WTC11 (cell line): Measurements from ENCODE around the gene SNRPA. TPM values are rescaled to one million over a fixed set of nuclear protein-coding genes. Genes with fewer than 3 reads are reported as not detected.
"Not testable (repeated sequence)": the region's sequence is repeated elsewhere in the genome, so short reads cannot be mapped to it uniquely, and the experiment has no call there.

ENCODE experiments used
- ATAC-seq: fragments of 200-7000 bp; cut with Tn5 transposase; 2 replicates; pipeline ENCODE4 v1.10.0; 2021; ENCODE audit warnings: mild to moderate bottlenecking, moderate library complexity
- CTCF ChIA-PET: fragments of 300-600 bp; sonication (Branson Sonifier 250); formaldehyde crosslinking; loops from one replicate; lab custom pipeline; 2021; ENCODE audit warnings: antibody characterized with exemption; lab: Charles Lee
- POLR2A ChIA-PET: fragments of 350-600 bp; sonication (Branson Sonifier 250); formaldehyde crosslinking; loops from one replicate; lab custom pipeline; 2021; ENCODE audit warnings: antibody characterized with exemption; lab: Charles Lee
- DNase-seq: peaks from one replicate; pipeline ENCODE4 v3.0.0; 2021; ENCODE audit warnings: low spot score
- H3K27ac Mint-ChIP-seq: 2 replicates; pipeline ENCODE4 v1.8.0; 2021; ENCODE audit warnings: mixed read lengths
- H3K27me3 Mint-ChIP-seq: 2 replicates; pipeline ENCODE4 v1.8.0; 2021; ENCODE audit warnings: low read depth, mild to moderate bottlenecking, moderate library complexity, mixed read lengths
- H3K36me3 Mint-ChIP-seq: 2 replicates; pipeline ENCODE4 v1.8.0; 2021; ENCODE audit warnings: mixed read lengths
- H3K4me1 Mint-ChIP-seq: 2 replicates; pipeline ENCODE4 v1.8.0; 2022; ENCODE audit warnings: mixed read lengths
- H3K4me3 Mint-ChIP-seq: 2 replicates; pipeline ENCODE4 v1.8.0; 2021; ENCODE audit warnings: mild to moderate bottlenecking, moderate library complexity, mixed read lengths
- H3K9me3 Mint-ChIP-seq: 2 replicates; pipeline ENCODE4 v1.8.0; 2021; ENCODE audit warnings: mixed read lengths
- AFF4 ChIP-seq: sonication (generic); formaldehyde crosslinking; IDR thresholded peaks from 2 replicates; pipeline ENCODE4 v1.8.1; 2023; ENCODE audit warnings: mild to moderate bottlenecking, missing genetic modification reagents, borderline replicate concordance
- CTCF ChIP-seq: fragments of 200-600 bp; IDR thresholded peaks from 2 replicates; pipeline ENCODE4 v1.8.0; 2022; ENCODE audit warnings: antibody characterized with exemption
- ESRRA ChIP-seq: sonication (generic); formaldehyde crosslinking; IDR thresholded peaks from 2 replicates; pipeline ENCODE4 v1.8.1; 2022; ENCODE audit warnings: mild to moderate bottlenecking, missing genetic modification reagents, borderline replicate concordance
- FOXP1 ChIP-seq: sonication (generic); formaldehyde crosslinking; IDR thresholded peaks from 2 replicates; pipeline ENCODE4 v1.8.0; 2022; ENCODE audit warnings: missing genetic modification reagents, mild to moderate bottlenecking, moderate library complexity, borderline replicate concordance
- IRF2 ChIP-seq: sonication (generic); formaldehyde crosslinking; IDR thresholded peaks from 2 replicates; pipeline ENCODE4 v1.8.0; 2022; ENCODE audit warnings: low read depth, missing genetic modification reagents, borderline replicate concordance
- KAT7 ChIP-seq: sonication (generic); formaldehyde crosslinking; IDR thresholded peaks from 2 replicates; pipeline ENCODE4 v1.8.1; 2023; ENCODE audit warnings: missing genetic modification reagents, mild to moderate bottlenecking, borderline replicate concordance
- MLX ChIP-seq: sonication (generic); formaldehyde crosslinking; IDR thresholded peaks from 2 replicates; pipeline ENCODE4 v1.8.1; 2023; ENCODE audit warnings: mild to moderate bottlenecking, missing genetic modification reagents, moderate library complexity
- MYBL2 ChIP-seq: sonication (generic); formaldehyde crosslinking; IDR thresholded peaks from 2 replicates; pipeline ENCODE4 v1.8.1; 2023; ENCODE audit warnings: mild to moderate bottlenecking, moderate library complexity, missing genetic modification reagents
- OVOL2 ChIP-seq: fragments of 250-450 bp; sonication (Bioruptor Pico); IDR thresholded peaks from 2 replicates; pipeline ENCODE4 v1.9.0; 2021; ENCODE audit warnings: mild to moderate bottlenecking, borderline replicate concordance
- PRDM15 ChIP-seq: sonication (generic); formaldehyde crosslinking; IDR thresholded peaks from 2 replicates; pipeline ENCODE4 v1.8.0; 2022; ENCODE audit warnings: missing genetic modification reagents
- SMAD4 ChIP-seq: sonication (generic); formaldehyde crosslinking; IDR thresholded peaks from 2 replicates; pipeline ENCODE4 v1.8.0; 2022; ENCODE audit warnings: mild to moderate bottlenecking, missing genetic modification reagents
- ZNF423 ChIP-seq: fragments of 250-450 bp; sonication (Bioruptor Pico); IDR thresholded peaks from 2 replicates; pipeline ENCODE4 v2.1.2; 2022; ENCODE audit warnings: mild to moderate bottlenecking, moderate library complexity
- total RNA-seq: library from RNA; stranded (reverse); gene quantifications from 3 replicates; pipeline ENCODE4 v1.2.3, GENCODE V29; 2021
- TF ChIP-seq, protein P1 (sequence below): fragments of 250-450 bp; sonication (Bioruptor Pico); IDR thresholded peaks from 2 replicates; pipeline ENCODE4 v1.9.0; 2021; ENCODE audit warnings: mild to moderate bottlenecking, borderline replicate concordance
- TF ChIP-seq, protein P2 (sequence below): sonication (generic); formaldehyde crosslinking; IDR thresholded peaks from 2 replicates; pipeline ENCODE4 v1.8.0; 2022; ENCODE audit warnings: mild to moderate bottlenecking, missing genetic modification reagents
- TF ChIP-seq, protein P3 (sequence below): sonication (generic); formaldehyde crosslinking; IDR thresholded peaks from 2 replicates; pipeline ENCODE4 v1.8.1; 2022; ENCODE audit warnings: mild to moderate bottlenecking, missing genetic modification reagents, moderate library complexity, borderline replicate concordance

SNRPA gene
- total RNA-seq, 1 experiment from 2014 or later: 227 TPM

DNA sequence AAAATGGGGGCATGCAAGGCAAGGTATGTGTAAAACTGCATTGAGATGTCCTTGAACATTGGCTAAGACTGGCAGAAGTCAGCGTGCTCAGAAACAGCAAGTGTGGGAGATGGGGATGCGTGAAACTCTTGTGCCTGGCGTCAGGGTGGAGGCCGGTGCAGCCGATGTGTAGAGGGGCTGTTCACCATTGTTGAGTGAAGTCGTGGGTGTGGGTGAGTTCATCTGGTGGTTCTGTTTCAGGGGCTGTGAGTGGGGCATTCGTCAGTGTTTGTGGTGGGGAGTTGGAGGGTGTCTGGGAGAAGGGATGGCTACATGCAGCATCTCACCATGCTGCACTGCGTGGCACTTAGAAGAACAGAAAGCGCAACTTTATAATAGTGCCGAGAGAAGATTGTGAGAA, 13.0 kb downstream of the SNRPA start (continued):
- no peak for TF ChIP-seq KAT7

DNA sequence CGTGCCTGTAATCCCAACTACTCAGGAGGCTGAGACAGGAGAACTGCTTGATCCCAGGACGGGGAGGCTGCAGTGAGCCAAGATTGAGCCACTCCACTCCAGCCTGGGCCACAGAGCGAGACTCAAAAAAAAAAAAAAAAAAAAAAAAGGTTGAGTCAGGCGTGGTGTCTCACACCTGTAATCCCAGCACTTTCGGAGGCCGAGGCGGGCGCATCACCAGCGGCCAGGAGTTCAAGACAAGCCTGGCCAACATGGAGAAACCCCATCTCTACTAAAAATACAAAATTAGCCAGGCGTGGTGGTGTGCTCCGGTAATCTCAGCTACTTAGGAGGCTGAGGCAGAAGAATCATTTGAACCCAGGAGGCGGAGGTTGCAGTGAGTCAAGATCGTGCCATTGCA, 15.4 kb downstream of the SNRPA start:
- ATAC-seq, H3K4me3 Mint-ChIP-seq, H3K27me3 Mint-ChIP-seq, H3K4me1 Mint-ChIP-seq, H3K9me3 Mint-ChIP-seq, DNase-seq, H3K27ac Mint-ChIP-seq: not testable (repeated sequence)
- ChIA-PET POLR2A (interaction anchor here (0.7 to 0.8 kb wide), 2 partner anchors 64 to 424 kb away, joined by 3 read pairs; no protein-coding TSS in a partner anchor), CTCF (interaction anchor here (1.6 kb wide), 1 partner anchor 40 kb away, joined by 5 read pairs; no protein-coding TSS in a partner anchor)
- peaks cover 52% of the 10 kb centered on the region for H3K36me3 Mint-ChIP-seq

- CTCF ChIA-PET: no interaction called here
- no peak overlapping the region for H3K4me3 Mint-ChIP-seq
- no peak overlapping the region; the same call in 1 of the 2 replicates for H3K27ac Mint-ChIP-seq
- DNase-seq: no peak
- H3K4me1 Mint-ChIP-seq: no peaks in the 10 kb centered on the region
- POLR2A ChIA-PET: no interaction called here
- peaks cover 14% of the 10 kb centered on the region for H3K9me3 Mint-ChIP-seq
- ATAC-seq: no peak
- TF ChIP-seq PRDM15 (CRISPR knock-in tag) (no peak), AFF4 (CRISPR knock-in tag) (no peak), OVOL2 (no peak), MYBL2 (CRISPR knock-in tag) (no peak), ESRRA (CRISPR knock-in tag) (no peak), IRF2 (no peak), SMAD4 (CRISPR knock-in tag) (no peak), CTCF (no peak), FOXP1 (CRISPR knock-in tag) (no peak), ZNF423 (CRISPR knock-in tag) (no peak), MLX (CRISPR knock-in tag) (no peak)
- TF ChIP-seq, protein P1, sequence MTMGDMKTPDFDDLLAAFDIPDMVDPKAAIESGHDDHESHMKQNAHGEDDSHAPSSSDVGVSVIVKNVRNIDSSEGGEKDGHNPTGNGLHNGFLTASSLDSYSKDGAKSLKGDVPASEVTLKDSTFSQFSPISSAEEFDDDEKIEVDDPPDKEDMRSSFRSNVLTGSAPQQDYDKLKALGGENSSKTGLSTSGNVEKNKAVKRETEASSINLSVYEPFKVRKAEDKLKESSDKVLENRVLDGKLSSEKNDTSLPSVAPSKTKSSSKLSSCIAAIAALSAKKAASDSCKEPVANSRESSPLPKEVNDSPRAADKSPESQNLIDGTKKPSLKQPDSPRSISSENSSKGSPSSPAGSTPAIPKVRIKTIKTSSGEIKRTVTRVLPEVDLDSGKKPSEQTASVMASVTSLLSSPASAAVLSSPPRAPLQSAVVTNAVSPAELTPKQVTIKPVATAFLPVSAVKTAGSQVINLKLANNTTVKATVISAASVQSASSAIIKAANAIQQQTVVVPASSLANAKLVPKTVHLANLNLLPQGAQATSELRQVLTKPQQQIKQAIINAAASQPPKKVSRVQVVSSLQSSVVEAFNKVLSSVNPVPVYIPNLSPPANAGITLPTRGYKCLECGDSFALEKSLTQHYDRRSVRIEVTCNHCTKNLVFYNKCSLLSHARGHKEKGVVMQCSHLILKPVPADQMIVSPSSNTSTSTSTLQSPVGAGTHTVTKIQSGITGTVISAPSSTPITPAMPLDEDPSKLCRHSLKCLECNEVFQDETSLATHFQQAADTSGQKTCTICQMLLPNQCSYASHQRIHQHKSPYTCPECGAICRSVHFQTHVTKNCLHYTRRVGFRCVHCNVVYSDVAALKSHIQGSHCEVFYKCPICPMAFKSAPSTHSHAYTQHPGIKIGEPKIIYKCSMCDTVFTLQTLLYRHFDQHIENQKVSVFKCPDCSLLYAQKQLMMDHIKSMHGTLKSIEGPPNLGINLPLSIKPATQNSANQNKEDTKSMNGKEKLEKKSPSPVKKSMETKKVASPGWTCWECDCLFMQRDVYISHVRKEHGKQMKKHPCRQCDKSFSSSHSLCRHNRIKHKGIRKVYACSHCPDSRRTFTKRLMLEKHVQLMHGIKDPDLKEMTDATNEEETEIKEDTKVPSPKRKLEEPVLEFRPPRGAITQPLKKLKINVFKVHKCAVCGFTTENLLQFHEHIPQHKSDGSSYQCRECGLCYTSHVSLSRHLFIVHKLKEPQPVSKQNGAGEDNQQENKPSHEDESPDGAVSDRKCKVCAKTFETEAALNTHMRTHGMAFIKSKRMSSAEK: no peak
- TF ChIP-seq, protein P2, sequence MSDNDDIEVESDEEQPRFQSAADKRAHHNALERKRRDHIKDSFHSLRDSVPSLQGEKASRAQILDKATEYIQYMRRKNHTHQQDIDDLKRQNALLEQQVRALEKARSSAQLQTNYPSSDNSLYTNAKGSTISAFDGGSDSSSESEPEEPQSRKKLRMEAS (CRISPR knock-in tag): no peak
- TF ChIP-seq, protein P3, sequence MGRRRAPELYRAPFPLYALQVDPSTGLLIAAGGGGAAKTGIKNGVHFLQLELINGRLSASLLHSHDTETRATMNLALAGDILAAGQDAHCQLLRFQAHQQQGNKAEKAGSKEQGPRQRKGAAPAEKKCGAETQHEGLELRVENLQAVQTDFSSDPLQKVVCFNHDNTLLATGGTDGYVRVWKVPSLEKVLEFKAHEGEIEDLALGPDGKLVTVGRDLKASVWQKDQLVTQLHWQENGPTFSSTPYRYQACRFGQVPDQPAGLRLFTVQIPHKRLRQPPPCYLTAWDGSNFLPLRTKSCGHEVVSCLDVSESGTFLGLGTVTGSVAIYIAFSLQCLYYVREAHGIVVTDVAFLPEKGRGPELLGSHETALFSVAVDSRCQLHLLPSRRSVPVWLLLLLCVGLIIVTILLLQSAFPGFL (CRISPR knock-in tag): no peak
- TF ChIP-seq, all 79 proteins: peak for 0
- no peaks in the 10 kb centered on the region for H3K27me3 Mint-ChIP-seq
- peaks cover 27% of the 10 kb centered on the region for H3K36me3 Mint-ChIP-seq
Measured at GRCh38 chr19:40768869-40769268, 17.9 kb downstream of the SNRPA start.
